GM19455 (cell line): Measurements from ENCODE around the gene STK32C.
"Not testable (repeated sequence)": the region's sequence is repeated elsewhere in the genome, so short reads cannot be mapped to it uniquely, and the experiment has no call there.

ENCODE experiments used
- ATAC-seq: cut with Tn5 transposase; IDR thresholded peaks from one replicate; pipeline ENCODE4 v1.9.1; 2021; ENCODE audit not compliant: unreplicated experiment

The STK32C gene

DNA sequence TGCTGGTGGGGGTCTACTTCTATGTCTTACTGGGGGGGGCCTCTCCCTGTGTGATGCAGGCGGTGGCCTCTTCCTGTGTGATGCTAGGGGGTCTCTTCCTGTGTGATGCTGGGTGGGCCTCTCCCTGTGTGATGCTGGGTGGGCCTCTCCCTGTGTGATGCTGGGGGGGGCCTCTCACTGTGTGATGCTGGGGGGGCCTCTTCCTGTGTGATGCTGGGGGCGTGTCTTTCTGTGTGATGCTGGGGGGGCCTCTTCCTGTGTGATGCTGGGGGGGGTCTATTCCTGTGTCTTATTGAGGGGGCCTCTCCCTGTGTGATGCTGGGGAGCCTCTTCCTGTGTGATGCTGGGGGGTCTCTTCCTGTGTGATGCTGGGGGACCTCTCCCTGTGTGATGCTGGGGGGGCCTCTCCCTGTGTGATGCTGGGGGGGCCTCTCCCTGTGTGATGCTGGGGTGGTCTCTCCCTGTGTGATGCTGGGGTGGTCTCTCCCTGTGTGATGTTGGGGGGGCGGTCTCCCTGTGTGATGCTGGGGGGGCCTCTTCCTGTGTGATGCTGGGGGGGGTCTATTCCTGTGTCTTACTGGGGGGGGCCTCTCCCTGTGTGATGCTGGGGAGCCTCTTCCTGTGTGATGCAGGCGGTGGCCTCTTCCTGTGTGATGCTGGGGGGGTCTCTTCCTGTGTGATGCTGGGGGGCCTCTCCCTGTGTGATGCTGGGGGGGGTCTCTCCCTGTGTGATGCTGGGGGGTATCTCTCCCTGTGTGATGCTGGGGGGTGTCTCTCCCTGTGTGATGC is 146.7 kb downstream of the STK32C start:
- not testable (repeated sequence) for ATAC-seq

DNA sequence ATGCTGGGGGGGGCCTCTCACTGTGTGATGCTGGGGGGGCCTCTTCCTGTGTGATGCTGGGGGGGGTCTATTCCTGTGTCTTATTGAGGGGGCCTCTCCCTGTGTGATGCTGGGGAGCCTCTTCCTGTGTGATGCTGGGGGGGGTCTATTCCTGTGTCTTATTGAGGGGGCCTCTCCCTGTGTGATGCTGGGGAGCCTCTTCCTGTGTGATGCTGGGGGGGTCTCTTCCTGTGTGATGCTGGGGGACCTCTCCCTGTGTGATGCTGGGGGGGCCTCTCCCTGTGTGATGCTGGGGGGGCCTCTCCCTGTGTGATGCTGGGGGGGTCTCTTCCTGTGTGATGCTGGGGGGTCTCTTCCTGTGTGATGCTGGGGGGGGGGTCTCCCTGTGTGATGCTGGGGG is 147.5 kb downstream of the STK32C start:
- ATAC-seq = not testable (repeated sequence)

DNA sequence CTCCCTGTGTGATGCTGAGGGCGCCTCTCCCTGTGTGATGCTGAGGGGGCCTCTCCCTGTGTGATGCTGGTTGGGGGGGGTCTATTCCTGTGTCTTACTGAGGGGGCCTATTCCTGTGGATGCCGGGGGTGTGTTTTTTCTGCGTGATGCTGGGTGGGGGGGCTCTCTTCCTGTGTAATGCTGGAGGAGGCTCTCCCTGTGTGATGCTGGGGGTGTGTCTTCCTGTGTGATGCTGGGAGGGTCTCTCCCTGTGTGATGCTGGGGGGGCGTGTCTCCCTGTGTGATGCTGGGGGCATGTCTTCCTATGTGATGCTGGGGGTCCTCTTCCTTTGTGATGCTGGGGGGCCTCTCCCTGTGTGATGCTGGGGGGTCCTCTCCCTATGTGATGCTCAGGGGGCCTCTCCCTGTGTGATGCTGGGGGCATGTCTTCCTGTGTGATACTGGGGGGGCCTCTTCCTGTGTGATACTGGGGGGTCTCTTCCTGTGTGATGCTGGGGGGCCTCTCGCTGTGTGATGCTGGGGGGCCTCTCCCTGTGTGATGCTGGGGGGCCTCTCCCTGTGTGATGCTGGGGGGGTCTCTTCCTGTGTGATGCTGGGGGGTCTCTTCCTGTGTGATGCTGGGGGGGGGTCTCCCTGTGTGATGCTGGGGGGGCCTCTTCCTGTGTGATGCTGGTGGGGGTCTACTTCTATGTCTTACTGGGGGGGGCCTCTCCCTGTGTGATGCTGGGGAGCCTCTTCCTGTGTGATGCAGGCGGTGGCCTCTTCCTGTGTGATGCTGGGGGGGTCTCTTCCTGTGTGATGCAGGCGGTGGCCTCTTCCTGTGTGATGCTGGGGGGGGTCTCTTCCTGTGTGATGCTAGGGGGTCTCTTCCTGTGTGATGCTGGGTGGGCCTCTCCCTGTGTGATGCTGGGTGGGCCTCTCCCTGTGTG is 148.2 kb downstream of the STK32C start:
- not testable (repeated sequence) for ATAC-seq

DNA sequence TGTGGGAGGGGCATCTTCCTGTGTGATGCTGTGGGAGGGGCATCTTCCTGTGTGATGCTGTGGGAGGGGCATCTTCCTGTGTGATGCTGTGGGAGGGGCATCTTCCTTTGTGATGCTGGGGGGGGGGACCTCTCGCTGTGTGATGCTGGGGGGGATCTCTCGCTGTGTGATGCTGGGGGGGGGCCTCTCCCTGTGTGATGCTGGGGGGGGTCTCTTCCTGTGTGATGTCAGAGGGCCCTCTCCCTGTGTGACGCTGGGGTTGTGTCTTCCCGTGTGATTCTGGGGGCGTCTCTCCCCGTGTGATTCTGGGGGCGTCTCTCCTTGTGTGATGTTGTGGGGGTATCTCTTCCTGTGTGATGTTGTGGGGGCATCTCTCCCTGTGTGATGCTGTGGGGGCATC is 148.9 kb downstream of the STK32C start:
- no peak for ATAC-seq

DNA sequence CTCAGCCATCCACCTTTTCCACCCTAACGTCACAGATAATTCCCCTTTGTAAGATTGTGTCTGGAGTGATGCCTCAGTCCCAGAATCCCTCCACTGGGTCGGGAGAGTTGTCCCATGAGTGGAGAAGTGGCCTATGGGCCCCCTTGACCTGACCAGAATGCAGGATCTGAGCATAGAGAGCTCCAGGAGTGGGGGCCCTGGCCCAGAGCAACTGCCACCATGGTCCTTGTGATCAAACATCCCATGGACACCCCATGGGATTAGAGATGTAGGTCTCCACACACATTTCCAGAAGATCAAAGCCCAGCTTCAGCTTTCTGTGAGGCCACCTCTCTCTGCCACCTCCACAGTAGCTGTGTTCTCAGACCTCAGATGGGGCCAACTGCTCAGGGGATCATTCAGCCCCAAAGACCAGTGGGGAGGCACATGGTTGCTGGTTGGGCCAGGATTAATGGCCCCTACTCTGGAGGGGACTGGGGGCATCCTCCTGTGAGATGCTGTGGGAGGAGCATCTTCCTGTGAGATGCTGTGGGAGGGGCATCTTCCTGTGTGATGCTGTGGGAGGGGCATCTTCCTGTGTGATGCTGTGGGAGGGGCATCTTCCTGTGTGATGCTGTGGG is 149.5 kb downstream of the STK32C start:
- no peak for ATAC-seq
